Endodermal cell (in vitro differentiated cells): ENCODE measurements around the gene SNRNP35. TPM values are rescaled to one million over a fixed set of nuclear protein-coding genes. Genes with fewer than 3 reads are reported as not detected.
"Not testable (repeated sequence)": the region's sequence is repeated elsewhere in the genome, so short reads cannot be mapped to it uniquely, and the experiment has no call there.

Experiments
- DNase-seq: peaks from one replicate; pipeline ENCODE4 v3.0.0-alpha.2; 2017
- H3K27ac ChIP-seq: 2 replicates; pipeline ENCODE4 v1.5.1; 2013; ENCODE audit warnings: mild to moderate bottlenecking, low read depth, low read length, moderate library complexity
- H3K27me3 ChIP-seq: 2 replicates; pipeline ENCODE4 v1.6.1; 2013; ENCODE audit warnings: mild to moderate bottlenecking, low read length, moderate library complexity; ENCODE audit not compliant: insufficient read depth, control insufficient read depth, poor library complexity, severe bottlenecking
- H3K36me3 ChIP-seq: 2 replicates; pipeline ENCODE4 v1.7.0; 2013; ENCODE audit warnings: mild to moderate bottlenecking, low read length, moderate library complexity; ENCODE audit not compliant: control insufficient read depth, insufficient read depth
- H3K4me1 ChIP-seq: one replicate; pipeline ENCODE4 v1.7.0; 2013; ENCODE audit warnings: low read length; ENCODE audit not compliant: control insufficient read depth, insufficient read depth
- H3K4me3 ChIP-seq: 2 replicates; pipeline ENCODE4 v1.5.1; 2013; ENCODE audit warnings: mild to moderate bottlenecking, low read length, moderate library complexity
- H3K9ac ChIP-seq: 2 replicates; pipeline ENCODE4 v1.6.1; 2013; ENCODE audit warnings: mild to moderate bottlenecking, low read length, moderate library complexity; ENCODE audit not compliant: poor library complexity, severe bottlenecking; ENCODE audit errors: extremely low read depth
- H3K9me3 ChIP-seq: 2 replicates; pipeline ENCODE4 v1.6.1; 2013; ENCODE audit warnings: mild to moderate bottlenecking, low read length, moderate library complexity; ENCODE audit not compliant: control insufficient read depth
- H3K27ac Mint-ChIP-seq: 2 replicates; pipeline ENCODE4 v1.8.0; 2020; ENCODE audit warnings: mixed read lengths
- H3K27me3 Mint-ChIP-seq: 2 replicates; pipeline ENCODE4 v1.8.0; 2021; ENCODE audit warnings: mild to moderate bottlenecking, mixed read lengths; ENCODE audit not compliant: insufficient read depth
- H3K36me3 Mint-ChIP-seq: 2 replicates; pipeline ENCODE4 v1.8.0; 2020; ENCODE audit warnings: low read depth, mixed read lengths
- H3K4me1 Mint-ChIP-seq: 2 replicates; pipeline ENCODE4 v1.8.0; 2020; ENCODE audit warnings: mixed read lengths
- H3K4me3 Mint-ChIP-seq: 2 replicates; pipeline ENCODE4 v1.8.0; 2020; ENCODE audit warnings: mild to moderate bottlenecking, moderate library complexity, mixed read lengths
- H3K9me3 Mint-ChIP-seq: 2 replicates; pipeline ENCODE4 v1.8.0; 2020; ENCODE audit warnings: mild to moderate bottlenecking, mixed read lengths
- CTCF ChIP-seq: fragments of 200-600 bp; sonication (generic); conservative IDR thresholded peaks from 2 replicates; pipeline ENCODE4 v1.5.0; 2021; ENCODE audit warnings: antibody characterized with exemption, mild to moderate bottlenecking
- WGBS, 2 experiments: methylation state at CpG; one replicate each; pipeline versions ENCODE4 v1.1.5 to v1.1.7; 2013; ENCODE audit warnings: missing lambda C conversion rate in 2 of 2, mixed read lengths in 1 of 2; ENCODE audit not compliant: insufficient coverage in 1 of 2, insufficient read length in 1 of 2; 5-methylcytosine and 5-hydroxymethylcytosine counted together
- total RNA-seq, 2 donors: library from RNA; stranded (reverse); fragmentation: NEBNext Ultra II Directional in 1 of 2; extraction: Animal tissue kit (Norgen Biotek cat#: 25700) in 1 of 2; gene quantifications; 2 replicates in 1 of 2; 3 replicates in 1 of 2; pipeline ENCODE4 v1.2.1, GENCODE V29; 2021

The SNRNP35 gene
- total RNA-seq, 2 donors from 2014 or later: 17.9 to 24.9 TPM

- no peaks in the 10 kb centered on the region for H3K4me1 ChIP-seq
- H3K27ac ChIP-seq: no peak overlapping the region
- Mint-ChIP-seq H3K27ac (no peak overlapping the region), H3K27me3 (no peaks in the 10 kb centered on the region), H3K36me3 (peaks cover 41% of the 10 kb centered on the region), H3K4me3 (no peak overlapping the region), H3K4me1 (peaks cover 10% of the 10 kb centered on the region), H3K9me3 (no peaks in the 10 kb centered on the region)
- no peaks in the 10 kb centered on the region for H3K9me3 ChIP-seq
- H3K36me3 ChIP-seq: peaks cover 31% of the 10 kb centered on the region
- DNase-seq: no peak
- H3K27me3 ChIP-seq: no peaks in the 10 kb centered on the region
- WGBS, 2 experiments: 94% methylated on average over 11 to 14 of the region's 14 CpGs
- no peak for TF ChIP-seq CTCF
- no peak overlapping the region for H3K9ac ChIP-seq
- H3K4me3 ChIP-seq: no peak overlapping the region
Observed at GRCh38 chr12:123479442-123480180, 21.7 kb downstream of the SNRNP35 start.

GRCh38 chr12:123481251-123481650 is 23.3 kb downstream of the SNRNP35 start:
- not testable (repeated sequence) for H3K27me3 ChIP-seq, H3K4me1 ChIP-seq, H3K9me3 ChIP-seq, H3K4me3 Mint-ChIP-seq, H3K27me3 Mint-ChIP-seq, DNase-seq, H3K4me1 Mint-ChIP-seq, H3K27ac ChIP-seq, H3K27ac Mint-ChIP-seq, H3K9ac ChIP-seq, H3K9me3 Mint-ChIP-seq, H3K4me3 ChIP-seq
- peaks cover 28% of the 10 kb centered on the region for H3K36me3 ChIP-seq
- H3K36me3 Mint-ChIP-seq: peaks cover 42% of the 10 kb centered on the region
- 100% methylated on average over 3 to 5 of the region's 5 CpGs for WGBS, 2 experiments

- Histone ChIP-seq H3K4me1 (no peaks in the 10 kb centered on the region), H3K4me3 (no peak overlapping the region), H3K9me3 (no peaks in the 10 kb centered on the region), H3K9ac (no peak overlapping the region), H3K36me3 (peaks cover 24% of the 10 kb centered on the region), H3K27me3 (no peaks in the 10 kb centered on the region), H3K27ac (no peak overlapping the region)
- H3K27ac Mint-ChIP-seq: no peak overlapping the region
- TF ChIP-seq CTCF: no peak
- 94 to 96% methylated on average over 4 to 6 of the region's 6 CpGs for WGBS, 2 experiments
- peaks cover 37% of the 10 kb centered on the region for H3K36me3 Mint-ChIP-seq
- no peaks in the 10 kb centered on the region for H3K9me3 Mint-ChIP-seq
- no peak overlapping the region for H3K4me3 Mint-ChIP-seq
- no peaks in the 10 kb centered on the region for H3K4me1 Mint-ChIP-seq
- no peaks in the 10 kb centered on the region for H3K27me3 Mint-ChIP-seq
- no peak for DNase-seq
Observed at GRCh38 chr12:123482876-123483275, 24.9 kb downstream of the SNRNP35 start.
